GM11168 (cell line): ENCODE results near the gene AMER3.

Experiments used
- in situ Hi-C: fragments of 300-500 bp; cut with MboI; formaldehyde crosslinking; loops from one replicate; pipeline ENCODE4 v1.12.0; 2022; ENCODE audit warnings: low sequenced_read_pairs; ENCODE audit not compliant: unreplicated experiment

Gene AMER3

GRCh38 chr2:130749078-130749477, 6.3 kb upstream of the AMER3 start:
- in situ Hi-C loops: no loop called here

GRCh38 chr2:130749641-130750040, 5.7 kb upstream of the AMER3 start:
- in situ Hi-C loops: no loop called here

- in situ Hi-C loops: no loop called here
Observed at GRCh38 chr2:130754811-130755210, 529 bp upstream of the AMER3 start.

- in situ Hi-C loops: no loop called here
Observed at GRCh38 chr2:130756053-130756873, 923 bp downstream of the AMER3 start.

GRCh38 chr2:130756874-130757668, 1.7 kb downstream of the AMER3 start:
- in situ Hi-C loops: no loop called here

- in situ Hi-C loops: no loop called here
Observed at GRCh38 chr2:130759906-130760753, 4.8 kb downstream of the AMER3 start.

DNA sequence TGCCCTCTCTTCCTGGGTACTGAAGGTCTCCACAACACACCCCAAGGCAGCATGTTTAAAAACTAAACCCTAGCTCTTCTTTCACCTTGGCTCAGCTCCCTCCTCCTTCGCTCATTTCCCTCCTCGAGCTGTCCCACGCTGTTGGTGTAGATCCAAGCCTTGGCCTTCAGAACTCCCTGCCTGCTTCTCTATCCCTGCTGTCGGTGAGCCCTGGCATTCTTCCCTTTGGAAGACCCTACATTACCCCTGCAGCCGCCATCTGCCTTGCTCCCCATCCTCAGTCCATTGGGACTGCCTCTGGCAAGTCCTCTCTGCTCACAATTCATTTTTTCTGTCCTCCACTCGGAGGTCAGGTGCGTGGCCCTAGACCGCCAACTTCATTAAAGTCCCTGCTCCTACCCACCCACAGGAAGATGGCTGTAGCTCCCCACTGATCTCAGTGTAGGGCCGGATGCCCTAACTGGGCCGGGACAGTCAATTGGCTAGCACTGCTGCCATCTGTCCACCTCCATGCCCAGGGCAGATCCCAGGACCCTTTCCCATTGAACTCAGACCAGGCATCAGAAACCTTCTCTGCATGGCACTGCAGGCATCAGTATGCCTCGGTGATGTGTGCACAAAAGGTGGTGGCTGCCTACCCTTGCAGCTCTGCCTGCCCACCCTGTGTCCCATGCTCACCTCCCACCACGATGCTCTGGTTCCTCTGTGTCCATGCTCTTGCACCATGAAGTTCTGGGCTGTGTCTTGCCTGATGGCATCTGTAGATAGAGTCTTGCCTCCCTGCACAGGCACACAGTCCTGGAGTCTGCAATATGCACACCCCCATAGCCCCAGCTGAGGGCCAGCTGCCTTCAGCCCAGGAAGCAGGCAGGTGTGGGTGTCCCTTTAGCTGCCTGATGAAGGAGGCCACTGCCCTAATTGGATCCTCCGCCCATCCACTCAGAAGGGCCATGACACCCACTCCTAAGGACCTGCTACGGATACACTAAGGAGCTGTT, 5.7 kb downstream of the AMER3 start:
- in situ Hi-C loops: no loop called here

- in situ Hi-C loops: no loop called here
Observed at GRCh38 chr2:130762031-130762909, 6.9 kb downstream of the AMER3 start.

GRCh38 chr2:130762910-130763385, 7.6 kb downstream of the AMER3 start:
- in situ Hi-C loops: no loop called here

GRCh38 chr2:130763405-130763804, 8.1 kb downstream of the AMER3 start:
- in situ Hi-C loops: no loop called here

GRCh38 chr2:130764035-130764820, 8.9 kb downstream of the AMER3 start:
- in situ Hi-C loops: no loop called here

DNA sequence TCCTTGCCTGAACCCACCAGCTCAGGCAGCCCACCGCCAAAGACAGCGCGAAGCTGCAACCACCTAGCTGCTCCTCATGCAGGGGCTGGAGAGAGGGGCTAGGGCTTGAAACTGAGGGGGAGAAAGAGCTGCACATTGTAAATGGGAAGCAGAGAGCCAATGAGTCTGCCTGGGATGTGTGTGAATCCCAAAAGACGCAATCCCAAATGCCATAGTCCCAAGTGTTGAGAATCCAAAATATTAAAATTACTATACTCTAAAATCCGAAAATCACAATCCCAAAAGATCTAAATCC, 9.4 kb downstream of the AMER3 start:
- in situ Hi-C loops: no loop called here

DNA sequence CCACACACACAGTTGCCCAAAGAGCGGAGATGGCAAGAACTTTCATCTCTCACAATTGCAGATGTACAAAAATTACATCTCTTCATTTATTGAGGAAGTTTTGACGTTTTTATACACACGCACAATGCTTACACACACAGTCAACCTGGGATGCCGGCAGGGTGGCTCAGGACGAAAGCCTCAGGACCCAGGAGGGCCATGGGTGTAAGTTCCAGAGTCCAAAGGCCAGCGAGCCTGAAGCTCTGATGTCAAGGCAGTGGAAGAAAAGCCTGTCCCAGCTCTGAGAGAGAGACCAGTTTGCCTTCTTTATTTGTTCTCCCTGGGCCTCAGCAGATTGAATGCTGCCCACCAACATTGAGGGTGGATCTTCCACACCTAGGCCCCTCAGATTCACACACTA, 10.1 kb downstream of the AMER3 start:
- in situ Hi-C loops: no loop called here

GRCh38 chr2:130766037-130766436, 10.7 kb downstream of the AMER3 start:
- in situ Hi-C loops: no loop called here

DNA sequence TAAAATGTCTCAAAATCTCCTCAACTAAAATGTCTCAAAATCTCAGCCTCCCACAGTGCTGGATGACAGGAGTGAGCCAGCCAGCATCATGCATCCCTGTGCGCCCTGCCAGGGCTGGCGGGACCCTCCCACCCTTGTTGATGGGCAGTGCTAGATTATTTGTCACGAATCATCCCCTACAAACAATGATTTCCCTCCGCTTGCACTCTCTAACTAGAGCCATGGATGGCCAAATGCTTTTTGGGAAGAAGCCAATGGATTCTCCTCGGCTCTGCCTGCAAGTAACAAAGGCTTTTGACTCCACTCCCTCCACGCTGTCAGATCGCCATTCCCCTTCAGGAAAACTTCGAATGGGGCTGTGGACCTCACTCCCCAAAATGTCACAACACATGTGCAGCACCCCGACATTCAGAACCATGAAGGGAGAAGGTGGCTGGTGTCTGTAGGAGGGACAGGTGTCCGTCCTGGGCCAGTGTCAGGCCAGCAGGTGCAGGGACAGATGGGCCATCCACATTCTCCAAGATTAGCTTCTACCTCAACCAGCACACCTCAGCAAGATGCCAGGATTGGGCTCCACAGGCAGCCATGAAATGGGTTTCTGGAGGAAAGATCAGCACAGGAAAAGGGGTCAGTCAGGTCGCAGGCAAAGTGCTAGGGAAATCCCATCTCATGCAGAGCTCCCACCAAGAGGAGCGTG, 11.5 kb downstream of the AMER3 start:
- in situ Hi-C loops: no loop called here

- in situ Hi-C loops: no loop called here
Observed at GRCh38 chr2:130767408-130767775, 12.1 kb downstream of the AMER3 start.

GRCh38 chr2:130768191-130768855, 13.0 kb downstream of the AMER3 start:
- in situ Hi-C loops: no loop called here
